Cerebellar cortex (tissue), 1 donor: ENCODE measurements around the gene CTR9.
"Not testable (repeated sequence)": the region's sequence is repeated elsewhere in the genome, so short reads cannot be mapped to it uniquely, and the experiment has no call there.

Experiments used
- DNase-seq: peaks from one replicate; pipeline ENCODE4 v3.0.0-alpha.2; 2015; ENCODE audit warnings: low spot score

Gene CTR9

DNA sequence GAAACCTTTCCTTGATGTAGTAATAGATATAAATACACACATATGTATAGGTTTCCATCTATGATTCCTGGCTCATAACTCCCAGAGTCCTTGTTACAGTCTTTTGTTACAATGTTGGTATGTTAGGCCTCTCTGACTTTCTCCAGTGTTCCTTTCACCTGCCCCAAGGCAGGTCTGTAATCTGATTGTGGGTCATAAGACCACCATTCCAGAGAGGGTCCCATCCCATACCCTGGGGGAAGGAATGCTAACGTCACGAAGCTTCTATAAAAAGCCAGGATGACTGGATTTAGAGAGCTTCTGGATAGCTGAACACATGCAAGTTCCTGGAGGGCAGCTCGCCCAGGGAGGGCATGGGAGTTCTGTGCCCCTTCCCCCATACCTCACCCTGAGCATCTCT lies 71.4 kb downstream of the CTR9 start:
- DNase-seq, result not testable (repeated sequence)

DNA sequence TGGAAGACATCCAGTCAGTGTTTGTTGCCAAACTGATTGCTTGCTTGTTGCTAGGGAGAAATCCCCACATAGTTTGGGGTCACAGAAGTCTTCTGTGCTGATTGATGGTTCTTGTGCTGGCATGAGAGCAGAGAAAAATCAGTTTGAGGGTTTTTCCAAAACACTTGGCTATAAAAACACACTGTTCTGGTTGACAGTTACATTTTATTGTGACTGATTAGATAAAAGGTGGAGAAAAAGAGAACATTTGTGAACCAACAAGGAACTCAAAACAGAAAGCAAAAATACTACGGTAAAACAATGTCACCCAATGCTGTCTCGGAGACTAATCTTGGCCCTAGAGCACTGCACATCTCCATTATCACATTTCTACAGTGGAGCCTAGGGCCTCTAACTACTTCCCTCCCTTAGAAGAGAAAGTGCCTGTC lies 72.1 kb downstream of the CTR9 start:
- DNase-seq, result no peak

DNA sequence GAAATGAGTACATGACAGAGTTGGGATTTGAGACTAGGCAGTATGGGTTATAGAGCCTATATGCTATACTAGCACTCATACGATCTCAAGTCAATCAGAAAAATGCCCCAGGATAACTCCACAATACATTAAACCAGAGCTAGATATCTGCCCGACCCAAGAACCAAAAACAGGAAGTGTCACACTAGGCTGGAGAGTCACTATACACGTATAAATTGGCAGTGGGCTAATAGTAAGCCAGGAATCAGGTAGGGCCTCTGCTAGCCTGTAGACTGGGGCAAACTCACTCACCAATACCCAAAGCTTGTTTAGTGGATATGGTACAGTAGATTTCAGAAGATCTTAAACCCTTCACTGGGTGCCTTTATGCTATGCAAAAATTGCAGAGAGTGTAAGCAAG lies 73.8 kb downstream of the CTR9 start:
- DNase-seq, result no peak

DNA sequence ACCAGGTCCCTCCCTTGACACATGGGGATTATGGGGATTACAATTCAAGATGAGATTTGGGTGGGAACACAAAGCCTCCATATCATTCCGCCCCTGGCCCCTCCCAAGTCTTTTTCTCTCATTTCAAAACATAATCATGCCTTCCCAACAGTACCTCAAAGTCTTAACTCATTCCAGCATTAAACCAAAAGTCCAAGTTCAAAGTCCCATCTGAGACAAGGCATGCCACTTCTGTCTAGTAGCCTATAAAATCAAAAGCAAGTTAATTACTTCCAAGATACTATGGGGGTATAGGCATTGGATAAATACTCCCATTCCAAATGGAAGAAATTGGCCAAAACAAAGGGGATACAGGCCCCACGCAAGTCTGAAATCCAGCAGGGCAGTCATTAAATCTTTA lies 77.4 kb downstream of the CTR9 start:
- no peak for DNase-seq

DNA sequence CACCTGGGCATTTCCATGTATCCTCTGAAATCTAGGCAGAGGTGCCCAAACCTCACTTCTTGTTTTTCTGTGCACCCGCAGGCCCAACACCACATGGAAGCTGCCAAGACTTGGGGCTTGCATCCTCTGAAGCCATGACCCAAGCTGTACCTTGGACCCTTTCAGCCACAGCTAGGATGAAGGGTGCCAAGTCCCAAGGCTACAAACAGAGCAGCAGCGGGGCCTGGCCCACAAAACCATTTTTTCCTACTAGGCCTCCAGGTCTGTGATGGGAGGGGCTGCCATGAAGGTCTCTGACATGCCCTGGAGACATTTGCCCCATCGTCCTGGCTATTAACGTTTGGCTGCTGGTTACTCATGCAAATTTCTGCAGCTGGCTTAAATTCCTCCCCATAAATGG lies 78.1 kb downstream of the CTR9 start:
- no peak for DNase-seq
